HEK293 (cell line): ENCODE data around the gene CPNE5.

Source experiments
- CTCF ChIP-seq: fragments of 450-650 bp; formaldehyde crosslinking; IDR thresholded peaks from 2 replicates; pipeline ENCODE4 v1.5.1; 2016; ENCODE audit warnings: missing biosample characterization, missing genetic modification characterization
- ZNF175 ChIP-seq: fragments of 450-650 bp; formaldehyde crosslinking; IDR thresholded peaks from 2 replicates; pipeline ENCODE4 v1.5.1; 2016; ENCODE audit warnings: missing biosample characterization, missing genetic modification characterization

GRCh38 chr6:36793296-36793912, 45.8 kb downstream of the CPNE5 start:
- no peak for TF ChIP-seq CTCF (tag by site-specific recombination)
- TF ChIP-seq ZNF175 (tag by site-specific recombination) = no peak
